OCI-LY7 (cell line): ENCODE data around the gene FIGN.

ENCODE experiments used
- EZH2phosphoT487 ChIP-seq: fragments of 200-600 bp; sonication (generic); IDR thresholded peaks from 2 replicates; pipeline ENCODE4 v1.6.1; 2018; ENCODE audit warnings: low read depth, borderline replicate concordance, mild to moderate bottlenecking, mixed run types, antibody characterized with exemption, low read length, moderate library complexity, mixed read lengths
- TF ChIP-seq, protein P1 (sequence below): fragments of 200-600 bp; sonication (generic); conservative IDR thresholded peaks from 2 replicates; pipeline ENCODE4 v1.5.1; 2014; ENCODE audit warnings: mild to moderate bottlenecking, antibody characterized with exemption, low read length, moderate library complexity, mixed read lengths

DNA sequence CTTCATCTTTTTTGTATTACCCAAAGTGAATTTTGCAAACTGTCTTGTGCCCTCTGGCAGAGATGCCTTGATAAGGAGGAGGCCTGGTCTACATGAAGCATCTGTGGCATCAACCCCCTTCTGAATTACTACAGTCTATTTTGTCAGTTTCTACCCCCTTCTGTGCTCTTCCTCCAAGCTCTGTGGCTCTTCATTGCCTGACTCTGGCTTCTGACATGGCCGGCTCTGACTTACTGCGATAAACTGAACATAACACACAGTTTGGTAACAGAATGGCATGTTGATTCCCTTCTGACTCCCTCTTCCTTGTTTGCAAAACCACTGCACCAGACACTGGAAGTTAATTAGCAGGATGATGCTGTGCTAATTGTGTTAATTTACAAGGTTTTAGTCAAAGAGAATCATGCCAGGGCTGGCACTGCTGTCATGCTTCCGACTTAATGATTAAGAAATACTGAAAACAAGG is 122.5 kb downstream of the FIGN start:
- TF ChIP-seq, protein P1, sequence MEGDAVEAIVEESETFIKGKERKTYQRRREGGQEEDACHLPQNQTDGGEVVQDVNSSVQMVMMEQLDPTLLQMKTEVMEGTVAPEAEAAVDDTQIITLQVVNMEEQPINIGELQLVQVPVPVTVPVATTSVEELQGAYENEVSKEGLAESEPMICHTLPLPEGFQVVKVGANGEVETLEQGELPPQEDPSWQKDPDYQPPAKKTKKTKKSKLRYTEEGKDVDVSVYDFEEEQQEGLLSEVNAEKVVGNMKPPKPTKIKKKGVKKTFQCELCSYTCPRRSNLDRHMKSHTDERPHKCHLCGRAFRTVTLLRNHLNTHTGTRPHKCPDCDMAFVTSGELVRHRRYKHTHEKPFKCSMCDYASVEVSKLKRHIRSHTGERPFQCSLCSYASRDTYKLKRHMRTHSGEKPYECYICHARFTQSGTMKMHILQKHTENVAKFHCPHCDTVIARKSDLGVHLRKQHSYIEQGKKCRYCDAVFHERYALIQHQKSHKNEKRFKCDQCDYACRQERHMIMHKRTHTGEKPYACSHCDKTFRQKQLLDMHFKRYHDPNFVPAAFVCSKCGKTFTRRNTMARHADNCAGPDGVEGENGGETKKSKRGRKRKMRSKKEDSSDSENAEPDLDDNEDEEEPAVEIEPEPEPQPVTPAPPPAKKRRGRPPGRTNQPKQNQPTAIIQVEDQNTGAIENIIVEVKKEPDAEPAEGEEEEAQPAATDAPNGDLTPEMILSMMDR = no peak
- TF ChIP-seq EZH2phosphoT487 = no peak
